ENCODE data around the gene ANK3. TPM values are rescaled to one million over a fixed set of nuclear protein-coding genes. Genes with fewer than 3 reads are reported as not detected.

The ANK3 gene
- total RNA-seq, 4 donors from 2014 or later, result 125 to 171 (median 149) TPM

DNA sequence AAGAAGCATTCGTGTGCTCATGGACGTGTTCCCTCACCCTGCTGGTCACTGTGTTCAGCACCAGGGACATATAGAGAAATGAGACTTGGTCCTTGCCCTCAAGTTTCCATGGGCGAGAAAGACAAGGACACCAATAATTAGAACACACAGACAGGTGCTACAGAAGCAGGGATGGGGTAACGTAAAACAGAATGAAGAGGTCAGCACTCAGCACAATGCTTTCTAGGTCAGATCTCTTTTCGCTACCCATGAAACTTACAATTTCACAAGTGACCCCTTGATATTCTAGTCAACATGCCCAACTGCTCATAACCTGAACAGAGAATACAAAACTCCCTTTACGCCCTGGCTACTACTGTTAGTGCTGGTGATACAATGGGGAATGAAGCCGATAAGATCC, 6.0 kb upstream of the ANK3 start:
- in situ Hi-C loops (cut with MboI; ENCODE audit: low sequenced_read_pairs in 4 of 4), result no loop called here
- Histone ChIP-seq H3K4me3 (no peak overlapping the region), H3K27me3 (no peaks in the 10 kb centered on the region), H3K27ac (no peak overlapping the region), H3K9me3 (no peaks in the 10 kb centered on the region), H3K4me1 (peaks cover 0 to 5% of the 10 kb centered on the region in 2 donors), H3K36me3 (no peaks in the 10 kb centered on the region)
- intact Hi-C loops (cut with DNase I; ENCODE audit: low total_unique reads), result no loop called here
- no peak for TF ChIP-seq POLR2A (IDR thresholded peaks at IDR 0.05)
- no peak for TF ChIP-seq CTCF (IDR thresholded peaks at IDR 0.05 in 4 of 5, conservative IDR thresholded peaks at IDR 0.05 in 1 of 5)
- DNase-seq (no peak), ATAC-seq (no peak)

DNA sequence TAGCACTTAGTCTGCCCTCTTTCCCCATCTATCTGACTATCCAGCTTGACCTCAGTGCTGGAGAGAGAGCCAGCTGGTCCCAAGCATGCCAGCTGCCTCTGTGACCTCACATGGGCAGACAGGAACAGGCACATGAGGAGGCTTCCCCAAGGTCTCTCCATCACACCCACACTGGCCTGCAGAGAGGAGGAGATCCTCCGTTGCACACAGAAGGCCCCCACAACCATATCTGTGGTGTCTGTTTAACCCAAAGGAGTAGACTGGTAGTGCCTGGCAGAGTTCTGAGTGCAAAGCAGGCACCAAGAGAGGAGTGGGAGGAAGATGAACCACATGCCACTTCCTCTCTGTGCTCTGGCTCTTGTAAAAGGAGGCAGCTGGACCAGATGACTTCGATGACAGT, 4.8 kb upstream of the ANK3 start:
- ATAC-seq (no peak), DNase-seq (no peak)
- no peaks in the 10 kb centered on the region for H3K9me3 ChIP-seq
- no peak for TF ChIP-seq POLR2A (IDR thresholded peaks at IDR 0.05)
- no peak for TF ChIP-seq CTCF (IDR thresholded peaks at IDR 0.05 in 4 of 5, conservative IDR thresholded peaks at IDR 0.05 in 1 of 5)
- intact Hi-C loops (cut with DNase I; ENCODE audit: low total_unique reads) (no loop called here), in situ Hi-C loops (cut with MboI; ENCODE audit: low sequenced_read_pairs in 4 of 4) (no loop called here)
- no peaks in the 10 kb centered on the region for H3K36me3 ChIP-seq
- H3K27ac ChIP-seq, result no peak overlapping the region
- H3K27me3 ChIP-seq, result no peaks in the 10 kb centered on the region
- H3K4me1 ChIP-seq, result peaks cover 0 to 4% of the 10 kb centered on the region in 2 donors
- no peak overlapping the region for H3K4me3 ChIP-seq

DNA sequence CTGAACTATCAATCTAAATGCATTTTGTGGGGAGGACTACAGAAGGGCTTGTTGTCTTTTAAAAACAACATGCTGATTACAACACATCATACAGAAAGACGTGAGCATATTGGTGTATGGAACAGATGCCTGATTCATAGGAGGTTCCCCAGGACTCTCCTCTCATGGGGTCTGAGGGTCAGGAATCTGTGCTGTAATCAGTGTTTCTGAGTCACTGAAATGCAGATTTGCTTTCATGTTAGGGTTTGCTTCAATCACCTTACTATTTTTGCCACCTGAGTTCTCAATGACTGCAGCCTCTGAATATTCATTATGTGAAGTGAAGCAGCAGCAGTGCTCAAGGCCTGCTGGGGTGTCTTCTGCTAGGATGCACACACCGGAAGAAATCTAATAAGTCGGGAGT, 550 bp upstream of the ANK3 start:
- no peak for ATAC-seq
- no peak for TF ChIP-seq POLR2A (IDR thresholded peaks at IDR 0.05)
- no peak for TF ChIP-seq CTCF (IDR thresholded peaks at IDR 0.05 in 4 of 5, conservative IDR thresholded peaks at IDR 0.05 in 1 of 5)
- H3K36me3 ChIP-seq, result no peaks in the 10 kb centered on the region
- DNase-seq, result no peak
- in situ Hi-C loops (cut with MboI; ENCODE audit: low sequenced_read_pairs in 4 of 4), result no loop called here
- H3K27ac ChIP-seq, result no peak overlapping the region
- no peak overlapping the region for H3K4me3 ChIP-seq
- intact Hi-C loops (cut with DNase I; ENCODE audit: low total_unique reads), result no loop called here
- no peaks in the 10 kb centered on the region for H3K4me1 ChIP-seq
- no peaks in the 10 kb centered on the region for H3K9me3 ChIP-seq
- no peaks in the 10 kb centered on the region for H3K27me3 ChIP-seq

- TF ChIP-seq POLR2A (IDR thresholded peaks at IDR 0.05), result no peak
- no peak for TF ChIP-seq CTCF (IDR thresholded peaks at IDR 0.05 in 4 of 5, conservative IDR thresholded peaks at IDR 0.05 in 1 of 5)
- ATAC-seq (no peak), DNase-seq (no peak)
- in situ Hi-C loops (cut with MboI; ENCODE audit: low sequenced_read_pairs in 4 of 4), result no loop called here
- no peak overlapping the region for H3K4me3 ChIP-seq
- H3K36me3 ChIP-seq, result no peaks in the 10 kb centered on the region
- no peaks in the 10 kb centered on the region for H3K9me3 ChIP-seq
- H3K27me3 ChIP-seq, result no peaks in the 10 kb centered on the region
- H3K4me1 ChIP-seq, result no peaks in the 10 kb centered on the region
- intact Hi-C loops (cut with DNase I; ENCODE audit: low total_unique reads), result no loop called here
- no peak overlapping the region for H3K27ac ChIP-seq
These were observed 870 bp downstream of the ANK3 start for GRCh38 chr10:60388709-60389301.

- no peaks in the 10 kb centered on the region for H3K9me3 ChIP-seq
- H3K36me3 ChIP-seq, result no peaks in the 10 kb centered on the region
- in situ Hi-C loops (cut with MboI; ENCODE audit: low sequenced_read_pairs in 4 of 4), result no loop called here
- H3K4me1 ChIP-seq, result no peaks in the 10 kb centered on the region
- DNase-seq, result no peak
- H3K4me3 ChIP-seq, result no peak overlapping the region
- no peak for ATAC-seq
- no peak overlapping the region for H3K27ac ChIP-seq
- no peaks in the 10 kb centered on the region for H3K27me3 ChIP-seq
- intact Hi-C loops (cut with DNase I; ENCODE audit: low total_unique reads), result no loop called here
- no peak for TF ChIP-seq POLR2A (IDR thresholded peaks at IDR 0.05)
- no peak for TF ChIP-seq CTCF (IDR thresholded peaks at IDR 0.05 in 4 of 5, conservative IDR thresholded peaks at IDR 0.05 in 1 of 5)
These were observed 1.5 kb downstream of the ANK3 start for GRCh38 chr10:60388116-60388625.
